ENCODE results near the gene STAT5A. TPM values are rescaled to one million over a fixed set of nuclear protein-coding genes. Genes with fewer than 3 reads are reported as not detected.
"Not testable (repeated sequence)": the region's sequence is repeated elsewhere in the genome, so short reads cannot be mapped to it uniquely, and the experiment has no call there.

Gene STAT5A
- total RNA-seq, 4 donors from 2014 or later = 31.9 to 46.1 (median 34.0) TPM

- TF ChIP-seq POLR2A (IDR thresholded peaks at IDR 0.05) (no peak), CTCF (IDR thresholded peaks at IDR 0.05) (no peak)
- H3K27ac ChIP-seq = no peak overlapping the region
- no peaks in the 10 kb centered on the region for H3K27me3 ChIP-seq
- no peaks in the 10 kb centered on the region for H3K9me3 ChIP-seq
- no peak overlapping the region for H3K4me3 ChIP-seq (replicated peaks in 1 of 3)
- DNase-seq = no peak
- WGBS, 2 donors = 86 to 88% methylated on average over 5 of the region's 5 CpGs
- peaks cover 40 to 64% of the 10 kb centered on the region in 2 donors for H3K36me3 ChIP-seq
- intact Hi-C loops (cut with DNase I) = no loop called here
- H3K4me1 ChIP-seq = peaks cover 4 to 7% of the 10 kb centered on the region in 2 donors
These were observed 29.1 kb downstream of the STAT5A start for GRCh38 chr17:42317266-42317845.

DNA sequence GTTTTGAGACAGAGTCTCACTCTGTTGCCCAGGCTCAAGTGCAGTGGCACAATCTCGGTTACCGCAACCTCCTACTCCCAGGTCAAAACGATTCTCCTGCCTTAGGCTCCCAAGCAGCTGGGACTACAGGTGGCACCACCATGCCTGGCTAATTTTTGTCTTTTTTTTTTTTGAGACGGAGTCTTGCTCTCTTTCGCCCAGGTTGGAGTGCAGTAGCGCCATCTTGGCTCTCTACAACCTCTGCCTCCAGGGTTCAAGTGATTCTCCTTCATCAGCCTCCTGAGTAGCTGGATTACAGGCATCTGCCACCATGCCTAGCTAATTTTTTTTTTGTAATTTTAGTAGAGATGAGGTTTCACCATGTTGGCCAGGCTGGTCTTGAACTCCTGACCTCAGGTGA, 29.7 kb downstream of the STAT5A start:
- H3K9me3 ChIP-seq; H3K27me3 ChIP-seq; H3K27ac ChIP-seq; H3K4me3 ChIP-seq (replicated peaks in 1 of 3); DNase-seq; intact Hi-C loops (cut with DNase I); H3K4me1 ChIP-seq: not testable (repeated sequence)
- WGBS, 2 donors = 94% methylated on average over 6 of the region's 6 CpGs
- peaks cover 43 to 67% of the 10 kb centered on the region in 2 donors for H3K36me3 ChIP-seq

GRCh38 chr17:42321555-42321954, 33.3 kb downstream of the STAT5A start:
- Histone ChIP-seq H3K36me3 (peaks cover 49 to 76% of the 10 kb centered on the region in 2 donors), H3K27me3 (no peaks in the 10 kb centered on the region), H3K9me3 (no peaks in the 10 kb centered on the region), H3K27ac (no peak overlapping the region), H3K4me3 (replicated peaks in 1 of 3) (no peak overlapping the region), H3K4me1 (no peaks in the 10 kb centered on the region)
- TF ChIP-seq CTCF (IDR thresholded peaks at IDR 0.05) (no peak), POLR2A (IDR thresholded peaks at IDR 0.05) (no peak)
- WGBS, 2 donors = 92 to 94% methylated on average over 4 of the region's 4 CpGs
- intact Hi-C loops (cut with DNase I) = loop anchor here (5.0 kb wide), 1 partner anchor 206 kb away; no protein-coding TSS in a partner anchor
- DNase-seq = no peak

DNA sequence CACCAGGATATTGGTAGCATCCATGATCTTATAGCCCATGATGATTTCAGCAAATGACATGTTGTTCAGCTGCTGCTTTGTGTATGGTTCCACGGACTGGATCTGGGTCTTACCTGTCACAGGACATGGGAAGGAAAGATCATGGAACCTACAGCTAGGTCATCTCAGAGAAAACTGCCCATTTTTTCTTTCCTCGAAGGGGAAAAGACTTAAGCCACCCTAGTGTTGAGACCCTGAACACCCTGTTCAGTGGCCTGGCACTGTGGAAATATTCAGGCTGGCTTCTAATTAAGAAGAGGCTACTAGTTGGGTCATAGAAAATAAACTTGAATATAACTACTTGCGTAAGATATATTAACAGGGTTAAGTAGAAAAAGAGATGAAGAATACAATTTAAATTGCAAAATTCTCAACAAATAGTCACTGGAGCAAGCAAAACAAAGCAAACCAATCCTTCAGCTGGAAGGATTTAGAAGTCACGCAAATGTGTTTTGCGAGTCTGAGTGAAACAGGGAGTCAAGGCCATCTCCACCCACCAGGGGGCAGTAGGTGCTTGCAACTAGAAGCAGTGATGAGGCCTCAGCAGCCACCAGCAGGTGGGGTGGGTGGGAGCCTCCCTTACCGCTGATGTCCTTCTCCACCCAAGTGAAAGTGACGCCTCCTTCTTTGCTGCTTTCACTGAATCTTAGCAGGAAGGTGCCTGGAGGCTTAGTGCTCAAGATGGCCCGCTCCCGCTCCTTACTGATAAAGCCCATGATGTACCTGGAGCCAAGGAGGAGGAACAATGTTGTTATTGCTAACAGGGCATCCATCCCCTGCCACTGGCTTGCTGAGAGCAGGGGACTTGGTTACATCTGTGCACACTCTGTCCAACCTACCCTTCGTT, 34.3 kb downstream of the STAT5A start:
- peaks cover 43 to 76% of the 10 kb centered on the region in 2 donors for H3K36me3 ChIP-seq
- no peaks in the 10 kb centered on the region for H3K4me1 ChIP-seq
- H3K27me3 ChIP-seq = no peaks in the 10 kb centered on the region
- H3K9me3 ChIP-seq = no peaks in the 10 kb centered on the region
- TF ChIP-seq POLR2A (IDR thresholded peaks at IDR 0.05) (no peak), CTCF (IDR thresholded peaks at IDR 0.05) (peak; percentile 96 to 100 (median 98))
- intact Hi-C loops (cut with DNase I) = loop anchor here (2.0 to 5.0 kb wide), 2 partner anchors 82 to 205 kb away; no protein-coding TSS in a partner anchor
- peak overlapping the region in 1 of 3 donors; percentile 12 for H3K27ac ChIP-seq
- WGBS, 2 donors = 40 to 50% methylated on average over 10 of the region's 10 CpGs
- no peak overlapping the region for H3K4me3 ChIP-seq (replicated peaks in 1 of 3)
- peak; percentile 96 to 97 for DNase-seq

- DNase-seq = no peak
- intact Hi-C loops (cut with DNase I) = loop anchor here (2.0 to 5.0 kb wide), 2 partner anchors 81 to 204 kb away; no protein-coding TSS in a partner anchor
- H3K4me3 ChIP-seq (replicated peaks in 1 of 3) = no peak overlapping the region
- H3K4me1 ChIP-seq = peaks cover 0 to 2% of the 10 kb centered on the region in 2 donors
- TF ChIP-seq CTCF (IDR thresholded peaks at IDR 0.05) = no peak
- no peak for TF ChIP-seq POLR2A (IDR thresholded peaks at IDR 0.05)
- no peaks in the 10 kb centered on the region for H3K9me3 ChIP-seq
- H3K27ac ChIP-seq = peak overlapping the region in 1 of 3 donors; percentile 12
- H3K27me3 ChIP-seq = no peaks in the 10 kb centered on the region
- WGBS, 2 donors = 92% methylated on average over 5 of the region's 5 CpGs
- peaks cover 42 to 70% of the 10 kb centered on the region in 2 donors for H3K36me3 ChIP-seq
These were observed 35.0 kb downstream of the STAT5A start for GRCh38 chr17:42323268-42323773.

All from thyroid gland (tissue), 4 donors.